GM12873 (cell line): ENCODE results near the gene ZNF530.

Experiments used
- TF ChIP-seq, protein P1 (sequence below): IDR thresholded peaks from 2 replicates; pipeline ENCODE4 v1.5.1; 2012; ENCODE audit warnings: low read depth, mild to moderate bottlenecking, moderate library complexity, low read length, control low read depth; ENCODE audit not compliant: insufficient read depth; ENCODE audit errors: missing control alignments

Gene ZNF530

DNA sequence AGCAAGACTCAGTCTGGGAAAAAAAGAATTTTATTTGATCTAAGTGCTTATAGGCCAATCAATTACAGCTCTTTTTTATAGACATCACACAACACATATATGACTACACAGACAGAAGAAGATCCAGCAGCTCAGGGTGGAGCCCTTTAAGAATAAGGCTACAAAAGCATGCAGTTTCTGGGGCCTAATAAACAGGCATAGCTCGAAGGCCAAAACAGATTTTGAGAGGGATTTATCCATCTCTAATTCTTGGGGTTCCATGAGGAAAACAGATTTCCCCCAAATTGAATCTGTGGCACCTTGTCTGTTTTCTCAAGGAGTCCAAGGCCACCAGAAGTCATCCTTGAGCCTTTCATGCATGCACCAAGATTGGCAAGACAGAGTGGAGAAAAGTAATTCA, 36.1 kb upstream of the ZNF530 start:
- TF ChIP-seq, protein P1, sequence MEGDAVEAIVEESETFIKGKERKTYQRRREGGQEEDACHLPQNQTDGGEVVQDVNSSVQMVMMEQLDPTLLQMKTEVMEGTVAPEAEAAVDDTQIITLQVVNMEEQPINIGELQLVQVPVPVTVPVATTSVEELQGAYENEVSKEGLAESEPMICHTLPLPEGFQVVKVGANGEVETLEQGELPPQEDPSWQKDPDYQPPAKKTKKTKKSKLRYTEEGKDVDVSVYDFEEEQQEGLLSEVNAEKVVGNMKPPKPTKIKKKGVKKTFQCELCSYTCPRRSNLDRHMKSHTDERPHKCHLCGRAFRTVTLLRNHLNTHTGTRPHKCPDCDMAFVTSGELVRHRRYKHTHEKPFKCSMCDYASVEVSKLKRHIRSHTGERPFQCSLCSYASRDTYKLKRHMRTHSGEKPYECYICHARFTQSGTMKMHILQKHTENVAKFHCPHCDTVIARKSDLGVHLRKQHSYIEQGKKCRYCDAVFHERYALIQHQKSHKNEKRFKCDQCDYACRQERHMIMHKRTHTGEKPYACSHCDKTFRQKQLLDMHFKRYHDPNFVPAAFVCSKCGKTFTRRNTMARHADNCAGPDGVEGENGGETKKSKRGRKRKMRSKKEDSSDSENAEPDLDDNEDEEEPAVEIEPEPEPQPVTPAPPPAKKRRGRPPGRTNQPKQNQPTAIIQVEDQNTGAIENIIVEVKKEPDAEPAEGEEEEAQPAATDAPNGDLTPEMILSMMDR = no peak

- TF ChIP-seq, protein P1 = no peak
Measured at GRCh38 chr19:57566396-57567265, 33.1 kb upstream of the ZNF530 start.

GRCh38 chr19:57570707-57571106, 29.0 kb upstream of the ZNF530 start:
- TF ChIP-seq, protein P1 = no peak

GRCh38 chr19:57572415-57572947, 27.2 kb upstream of the ZNF530 start:
- TF ChIP-seq, protein P1 = no peak

- TF ChIP-seq, protein P1 = no peak
Measured at GRCh38 chr19:57576661-57577060, 23.0 kb upstream of the ZNF530 start.

DNA sequence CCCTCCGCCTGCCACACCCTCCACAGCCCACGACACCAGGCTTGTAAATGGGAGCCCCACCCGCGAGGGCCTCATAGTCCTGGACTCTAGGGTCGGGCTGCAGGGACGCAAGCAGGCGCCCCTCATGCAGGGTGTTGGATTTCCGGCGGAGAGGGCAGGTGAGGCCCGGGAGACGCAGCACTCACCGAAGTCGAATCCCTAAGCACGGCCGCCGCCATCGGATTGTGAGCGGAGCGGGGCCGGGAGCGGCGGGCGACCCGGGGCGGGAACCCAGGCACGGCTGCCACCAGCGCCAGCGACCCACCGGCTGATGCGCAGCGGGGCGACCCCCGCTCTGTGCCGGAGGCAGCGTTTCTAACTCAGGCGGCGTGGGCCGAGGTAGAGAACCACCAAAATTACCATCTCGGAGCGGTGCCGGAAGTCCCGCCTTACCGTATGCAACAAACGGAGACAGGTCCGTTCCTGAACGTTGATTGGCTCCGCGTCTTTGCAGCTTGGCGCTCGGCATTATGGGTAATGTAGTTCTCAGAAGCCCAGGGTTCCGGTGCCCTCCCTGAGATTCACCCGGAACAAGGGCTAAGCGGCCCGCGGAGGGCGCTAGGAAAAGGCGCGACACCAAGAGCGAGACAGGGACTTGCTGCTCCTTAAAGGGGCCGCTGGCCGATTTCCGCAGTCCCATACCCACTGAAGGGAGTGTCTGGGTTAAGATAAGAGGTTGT, 21.0 kb upstream of the ZNF530 start, which contains the start of gene ZNF416:
Gene ZNF416, minus strand, starts transcription at position 425 of the 719 bp plus-strand sequence. Its CDS starts 207 bp downstream, at position 218.
- TF ChIP-seq, protein P1 = peak; percentile 26

DNA sequence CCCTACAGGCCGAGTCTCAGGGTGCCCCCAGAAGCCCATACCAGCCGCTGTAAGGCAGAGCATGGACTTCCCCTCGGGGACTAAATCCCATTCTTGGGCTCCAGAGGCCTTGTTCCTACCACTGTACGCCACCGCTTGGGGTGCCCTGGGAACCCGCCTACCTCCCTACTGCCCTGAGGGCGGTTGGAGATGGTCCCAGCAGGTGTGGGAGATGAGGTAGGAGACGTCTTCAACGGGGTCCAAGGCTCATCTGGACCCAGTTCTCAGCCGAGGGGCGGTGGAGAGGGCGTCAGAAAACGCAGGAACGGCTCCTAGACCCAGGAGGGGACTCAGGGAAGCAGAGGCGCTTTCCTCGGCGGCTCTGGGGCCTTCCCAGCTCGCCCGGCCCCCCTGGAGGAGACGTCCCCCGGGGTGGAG, 16.6 kb upstream of the ZNF530 start:
- TF ChIP-seq, protein P1 = no peak
